IPS-11a (cell line): ENCODE results near the gene GLIS1.

Experiments used
- H3K4me3 ChIP-seq: one replicate; pipeline ENCODE4 v1.5.1; 2013; ENCODE audit warnings: low read depth, low read length, control low read depth

The GLIS1 gene

DNA sequence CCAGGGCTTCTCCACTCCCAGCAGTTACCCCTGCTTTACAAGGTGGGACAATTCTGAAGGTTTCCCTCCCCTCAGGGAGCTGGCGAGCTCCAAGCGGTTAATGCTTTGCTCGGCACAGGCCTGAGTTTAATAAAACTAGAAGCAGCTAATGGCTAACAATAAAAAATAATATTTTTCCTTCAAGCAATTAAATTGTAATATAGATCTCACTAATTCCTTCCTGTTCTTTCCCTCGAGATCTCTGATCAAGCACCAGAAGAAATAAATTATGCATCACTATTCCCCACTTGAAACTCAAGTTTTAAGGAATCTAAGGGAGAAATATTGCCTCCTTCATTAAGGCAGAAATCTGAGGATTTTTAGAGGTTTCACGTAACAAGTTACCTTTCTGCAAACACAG is 42.9 kb downstream of the GLIS1 start:
- no peak overlapping the region for H3K4me3 ChIP-seq

DNA sequence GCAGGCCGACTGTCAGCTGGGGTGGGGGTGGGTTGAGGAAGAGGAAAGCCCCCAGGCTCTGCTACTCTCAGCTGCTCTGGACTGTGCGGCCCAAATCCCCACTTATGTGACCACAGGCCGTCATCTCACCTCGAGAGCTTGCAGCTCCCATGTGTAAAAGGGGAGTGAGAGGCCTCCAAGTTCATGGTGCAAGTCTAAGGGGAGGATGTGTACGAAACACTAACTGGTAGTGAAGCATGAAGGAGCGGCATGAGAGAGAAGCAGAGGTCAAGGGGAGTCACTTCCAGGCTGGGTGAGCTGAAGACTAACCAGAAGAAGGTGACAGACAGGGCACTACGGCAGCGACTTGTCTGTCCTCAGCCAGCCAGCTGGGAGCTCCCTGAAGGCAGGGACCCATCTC is 43.8 kb downstream of the GLIS1 start:
- no peak overlapping the region for H3K4me3 ChIP-seq

DNA sequence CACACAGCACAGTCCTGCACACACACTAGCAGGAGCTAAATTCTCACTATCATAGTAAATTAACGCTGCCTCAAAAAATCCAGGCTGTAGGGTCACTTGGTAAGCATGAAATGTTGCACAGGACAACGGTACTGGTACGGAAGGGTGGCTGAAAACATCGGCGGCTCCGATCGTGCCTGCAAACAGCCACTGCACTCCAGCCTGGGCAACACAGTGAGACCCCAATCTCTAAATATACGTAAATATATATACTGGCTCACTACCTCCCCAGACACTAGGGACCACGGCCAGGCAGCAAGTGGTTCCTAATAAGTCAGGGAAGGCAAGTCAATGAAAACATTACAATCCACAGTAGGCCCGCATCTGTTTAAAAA is 44.3 kb downstream of the GLIS1 start:
- H3K4me3 ChIP-seq: no peak overlapping the region

DNA sequence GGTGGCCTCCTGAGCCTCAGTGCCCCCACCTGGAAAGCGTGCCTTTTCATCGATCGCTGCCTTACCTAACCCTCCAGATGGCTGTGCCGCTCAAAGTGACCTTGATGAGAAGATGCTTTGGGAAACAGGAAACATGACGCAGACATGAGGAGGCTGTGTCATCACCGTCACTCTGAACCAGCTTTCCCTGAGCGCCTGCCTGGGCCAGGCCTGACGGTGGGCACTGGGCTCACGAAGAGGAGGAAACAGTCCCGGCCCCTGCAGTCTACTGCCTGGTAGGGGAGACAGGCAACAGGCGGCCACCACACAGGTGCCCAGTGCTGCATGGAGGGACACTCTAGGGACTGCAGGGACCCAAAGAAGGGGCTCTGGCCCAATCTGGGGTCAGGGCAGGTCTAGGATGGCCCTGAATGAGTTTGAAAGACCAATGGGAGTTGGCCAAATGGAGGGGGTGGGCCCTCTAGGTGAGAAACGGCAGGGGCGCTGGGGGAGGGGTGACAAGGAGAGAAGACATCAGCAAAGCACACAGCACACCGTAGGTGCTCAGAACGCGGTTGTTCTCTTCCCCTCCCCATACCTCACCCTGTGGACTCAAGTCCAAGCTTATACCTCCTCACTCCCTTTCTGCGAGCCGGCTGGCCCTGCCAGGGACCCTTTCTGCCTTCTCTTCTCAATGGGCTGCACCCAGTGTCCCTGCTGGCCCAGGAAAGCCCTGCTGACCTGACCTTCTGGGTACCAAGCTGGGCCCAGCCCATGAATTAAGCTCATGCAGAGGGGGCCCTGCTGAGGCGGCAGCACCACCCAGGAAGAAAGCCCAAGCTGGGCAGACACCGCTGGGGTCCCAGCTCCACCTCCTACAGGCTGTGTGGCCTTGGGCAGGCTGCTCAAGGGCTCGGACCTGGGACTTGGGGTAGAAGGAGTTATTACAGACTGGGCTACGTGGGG is 44.9 kb downstream of the GLIS1 start:
- no peak overlapping the region for H3K4me3 ChIP-seq

DNA sequence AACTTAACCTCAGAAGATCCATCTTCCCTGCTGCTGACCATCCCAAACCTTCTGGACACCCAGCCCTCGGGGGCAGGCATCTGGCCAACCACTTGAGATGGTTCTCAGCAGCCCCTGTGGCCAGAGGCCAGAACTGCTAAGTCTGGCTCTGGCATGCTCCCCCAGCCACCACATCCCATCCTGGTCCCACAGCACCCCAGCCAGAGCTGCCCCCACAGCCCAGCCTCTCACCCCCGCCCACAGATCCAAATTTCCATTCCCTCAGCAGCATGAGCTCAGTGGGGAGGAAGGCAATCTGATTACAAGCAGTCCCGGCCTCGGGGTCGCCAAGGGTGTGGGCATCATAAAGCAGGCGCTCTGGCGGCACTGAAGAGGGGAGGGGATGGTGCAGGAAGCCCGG is 45.6 kb downstream of the GLIS1 start:
- no peak overlapping the region for H3K4me3 ChIP-seq

DNA sequence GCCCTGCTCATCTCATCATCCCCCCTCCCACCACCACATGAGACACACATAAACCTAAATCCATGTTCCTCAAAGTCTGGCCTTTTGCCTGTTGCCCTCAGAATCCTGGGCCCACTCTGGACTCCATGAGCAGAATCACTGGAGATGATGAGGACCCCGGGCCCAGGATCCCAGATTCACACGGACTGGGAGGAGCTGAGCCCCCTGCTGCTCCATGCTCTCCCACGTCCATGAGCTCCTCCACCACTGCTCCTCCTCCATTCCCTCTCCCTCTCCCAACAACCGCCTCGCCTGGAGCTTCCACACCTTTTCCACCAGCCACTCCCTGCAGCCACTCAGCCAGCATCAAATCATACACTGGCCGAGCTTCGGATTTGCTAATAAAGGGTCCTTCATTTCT is 47.6 kb downstream of the GLIS1 start:
- no peak overlapping the region for H3K4me3 ChIP-seq

DNA sequence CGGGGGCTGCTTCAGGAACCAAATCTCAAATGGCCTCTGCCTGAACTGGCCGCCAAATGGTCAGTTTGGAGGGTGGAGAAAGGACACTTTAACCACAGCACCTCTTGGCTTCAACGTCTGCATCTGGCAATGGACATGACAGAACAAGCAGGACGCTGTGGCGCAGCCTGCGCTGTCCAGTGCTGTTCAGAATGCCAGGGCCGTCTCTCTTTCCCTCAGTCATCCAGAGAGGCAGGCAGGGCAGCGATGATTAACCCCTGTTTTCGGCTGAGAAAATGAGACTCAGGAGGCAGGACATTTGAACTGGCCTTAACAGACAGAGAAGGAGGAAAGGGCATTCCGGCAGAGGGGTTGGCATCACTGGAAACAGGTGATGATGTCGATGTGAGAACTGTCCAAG is 48.6 kb downstream of the GLIS1 start:
- H3K4me3 ChIP-seq: no peak overlapping the region

DNA sequence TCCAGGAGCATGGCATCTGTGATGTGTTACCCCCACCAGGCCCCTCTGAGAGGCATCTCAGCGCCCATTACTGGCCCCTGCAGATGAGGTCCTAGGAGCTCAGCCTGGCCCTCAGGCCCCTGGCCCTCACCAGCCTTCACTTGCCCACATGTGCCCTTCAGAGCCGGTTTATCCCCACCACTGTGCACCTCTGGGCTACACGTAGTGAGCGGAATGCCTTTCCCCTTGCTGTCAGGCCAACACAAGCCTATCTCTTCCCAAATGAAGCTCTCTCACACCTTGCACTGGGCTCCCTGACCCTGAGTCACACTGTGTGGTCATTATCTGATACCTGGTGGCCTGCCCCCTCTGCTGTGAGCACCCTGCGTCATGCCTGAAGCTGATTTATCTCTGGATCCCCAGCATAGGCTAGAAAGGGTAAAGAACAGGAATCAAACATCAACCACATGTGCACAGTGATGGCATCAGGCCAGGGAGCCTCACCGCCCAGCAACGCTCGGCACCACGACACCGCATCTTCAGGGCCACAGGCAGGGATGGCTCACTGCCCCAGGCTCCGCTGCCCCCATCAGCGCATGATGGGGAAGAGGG is 49.1 kb downstream of the GLIS1 start:
- H3K4me3 ChIP-seq: no peak overlapping the region

DNA sequence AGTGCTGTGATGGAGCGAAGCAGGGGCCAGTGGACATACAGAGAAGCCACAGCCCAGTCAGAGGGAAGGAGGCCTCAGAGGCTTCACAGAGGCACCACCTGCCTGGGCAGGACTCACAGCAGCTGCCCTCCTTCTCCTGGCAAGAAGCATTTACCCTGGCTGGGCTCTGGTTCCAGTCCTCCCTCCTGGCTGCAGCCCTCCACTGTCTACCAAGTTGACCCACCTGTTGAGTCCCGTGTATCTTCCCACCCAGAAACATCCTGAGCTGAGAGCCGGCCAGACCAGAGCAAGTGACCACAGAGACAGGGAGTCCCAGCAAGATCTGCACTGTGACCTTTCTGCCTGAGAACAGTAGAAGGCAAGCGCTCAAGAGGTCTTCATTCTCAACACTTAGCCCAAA is 49.7 kb downstream of the GLIS1 start:
- no peak overlapping the region for H3K4me3 ChIP-seq

DNA sequence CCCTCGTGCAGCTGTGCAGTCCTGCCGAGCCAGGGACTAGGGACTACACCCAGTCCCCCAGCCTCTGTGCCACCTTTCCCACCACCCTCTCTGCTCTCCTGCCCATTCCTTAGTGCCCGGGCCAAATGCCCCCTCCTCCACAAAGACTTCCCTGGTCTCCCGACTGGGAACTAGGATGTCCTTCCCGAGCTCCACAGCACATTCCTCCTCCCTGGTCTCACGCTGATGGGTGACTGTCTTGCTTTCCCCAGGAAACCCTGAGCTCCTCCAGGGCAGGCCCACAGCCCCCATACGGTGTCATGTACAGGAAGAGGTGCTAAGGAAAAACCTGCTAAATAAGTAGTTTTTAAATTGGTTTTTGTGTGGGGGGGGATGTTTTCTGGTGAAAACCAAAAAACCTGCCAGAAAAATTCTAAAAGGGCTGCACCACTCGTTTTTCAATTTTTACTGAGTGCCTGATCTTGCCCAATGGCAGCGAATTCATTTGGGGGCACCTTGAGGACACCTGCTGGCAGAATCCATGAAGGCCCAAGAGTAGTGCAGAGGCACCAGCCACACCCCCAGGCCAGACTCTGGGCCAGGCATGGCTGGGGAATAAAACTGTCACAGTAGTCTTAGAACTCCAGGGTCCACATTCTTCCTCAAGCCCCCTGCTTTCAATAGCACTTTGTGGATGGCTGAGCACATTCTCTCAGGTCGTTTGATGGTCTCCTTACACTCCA is 50.4 kb downstream of the GLIS1 start:
- no peak overlapping the region for H3K4me3 ChIP-seq

DNA sequence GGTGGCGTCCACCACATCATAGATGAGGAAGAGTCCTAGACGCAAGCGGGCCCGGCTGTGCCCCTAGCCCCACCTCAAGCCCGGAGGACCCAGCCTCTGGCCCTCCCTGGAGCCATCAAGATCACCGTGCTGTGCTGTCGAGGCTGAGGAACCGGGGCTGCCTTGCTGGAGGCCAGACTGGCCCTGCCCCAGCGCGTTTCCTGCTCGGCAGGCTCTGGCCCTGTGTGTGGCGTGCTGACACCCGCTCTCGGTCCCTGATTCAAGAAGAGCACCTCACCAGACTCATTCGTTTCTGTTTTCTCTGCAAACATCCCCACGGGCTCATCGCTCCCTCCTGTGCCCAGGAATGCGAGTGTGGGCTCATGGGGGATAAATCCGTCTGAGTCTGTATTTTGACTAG is 51.1 kb downstream of the GLIS1 start:
- H3K4me3 ChIP-seq: no peak overlapping the region

DNA sequence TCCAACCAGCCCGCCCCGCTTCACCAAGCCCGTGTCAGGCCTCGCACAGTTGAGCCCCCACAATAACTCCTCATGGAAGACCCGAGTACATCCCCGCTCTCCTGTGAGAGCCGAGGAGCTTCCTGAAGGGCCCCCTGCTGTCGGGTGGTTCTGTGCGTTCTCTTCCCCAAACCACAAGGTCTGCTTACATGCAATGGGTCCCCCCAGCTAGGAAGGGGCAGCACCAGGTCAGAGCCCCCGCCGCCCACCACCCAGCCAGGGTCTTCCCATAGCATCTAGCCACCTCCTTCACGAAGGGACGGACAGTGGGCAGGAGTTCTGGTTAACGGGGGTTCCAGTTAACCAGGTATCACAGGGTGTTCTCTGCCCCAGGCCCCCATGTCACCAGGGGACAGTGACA is 51.5 kb downstream of the GLIS1 start:
- no peak overlapping the region for H3K4me3 ChIP-seq

DNA sequence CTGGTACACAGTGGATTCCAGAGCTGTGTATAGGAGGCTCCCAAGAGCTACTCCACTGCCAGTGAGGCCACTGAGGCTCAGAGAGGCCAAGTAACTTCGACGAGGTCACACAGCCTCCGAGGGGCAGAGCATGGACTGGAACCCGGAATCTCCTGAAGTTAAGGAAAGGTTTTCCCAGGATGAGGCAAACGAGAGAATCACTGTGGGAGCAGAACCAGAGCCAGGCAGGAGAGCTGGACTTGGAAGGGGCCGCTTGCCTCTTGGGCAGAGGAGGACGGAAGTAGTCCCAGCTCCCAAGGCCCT is 52.0 kb downstream of the GLIS1 start:
- H3K4me3 ChIP-seq: no peak overlapping the region

DNA sequence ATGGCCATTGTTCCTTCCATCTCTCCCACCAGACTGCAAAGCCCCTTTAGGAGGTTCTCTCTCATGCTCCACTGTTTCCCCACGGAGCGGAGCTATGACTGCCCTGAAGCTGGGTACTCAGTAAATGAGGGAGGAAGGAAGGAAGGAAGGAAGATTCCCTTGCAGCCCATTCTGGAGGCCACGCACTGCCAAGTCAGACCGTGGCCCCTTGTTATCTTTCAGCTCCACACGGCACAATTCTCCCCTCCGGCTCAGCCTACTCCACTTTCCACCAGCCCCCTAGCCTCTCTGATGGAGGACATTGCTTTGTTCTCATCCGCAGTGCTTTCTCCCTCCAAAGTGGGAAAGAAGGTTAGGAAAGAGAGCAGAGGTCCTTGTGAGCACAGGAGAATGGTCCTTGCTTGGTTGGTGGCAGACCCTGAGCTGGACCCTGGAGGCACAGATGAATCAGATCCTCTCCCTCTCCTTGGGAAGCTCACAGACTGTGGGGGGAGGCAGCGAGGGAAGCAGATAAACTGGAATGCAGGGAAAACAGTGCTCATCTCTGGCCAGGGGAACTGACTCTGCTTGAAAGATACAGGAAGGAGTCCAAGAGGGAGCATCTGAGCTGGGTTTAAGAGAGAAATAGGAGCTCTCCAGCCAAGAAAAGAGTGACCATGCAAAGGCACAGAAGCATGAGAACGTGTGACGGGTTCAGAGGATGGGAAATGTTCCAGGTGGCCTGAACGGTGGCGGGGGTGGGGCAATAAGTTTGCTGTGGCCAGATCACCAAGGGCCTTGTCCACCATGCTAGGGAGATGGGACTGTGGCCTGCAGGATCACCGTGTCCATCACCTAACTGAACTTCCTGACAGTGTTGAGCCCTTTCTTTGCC is 52.6 kb downstream of the GLIS1 start:
- no peak overlapping the region for H3K4me3 ChIP-seq

DNA sequence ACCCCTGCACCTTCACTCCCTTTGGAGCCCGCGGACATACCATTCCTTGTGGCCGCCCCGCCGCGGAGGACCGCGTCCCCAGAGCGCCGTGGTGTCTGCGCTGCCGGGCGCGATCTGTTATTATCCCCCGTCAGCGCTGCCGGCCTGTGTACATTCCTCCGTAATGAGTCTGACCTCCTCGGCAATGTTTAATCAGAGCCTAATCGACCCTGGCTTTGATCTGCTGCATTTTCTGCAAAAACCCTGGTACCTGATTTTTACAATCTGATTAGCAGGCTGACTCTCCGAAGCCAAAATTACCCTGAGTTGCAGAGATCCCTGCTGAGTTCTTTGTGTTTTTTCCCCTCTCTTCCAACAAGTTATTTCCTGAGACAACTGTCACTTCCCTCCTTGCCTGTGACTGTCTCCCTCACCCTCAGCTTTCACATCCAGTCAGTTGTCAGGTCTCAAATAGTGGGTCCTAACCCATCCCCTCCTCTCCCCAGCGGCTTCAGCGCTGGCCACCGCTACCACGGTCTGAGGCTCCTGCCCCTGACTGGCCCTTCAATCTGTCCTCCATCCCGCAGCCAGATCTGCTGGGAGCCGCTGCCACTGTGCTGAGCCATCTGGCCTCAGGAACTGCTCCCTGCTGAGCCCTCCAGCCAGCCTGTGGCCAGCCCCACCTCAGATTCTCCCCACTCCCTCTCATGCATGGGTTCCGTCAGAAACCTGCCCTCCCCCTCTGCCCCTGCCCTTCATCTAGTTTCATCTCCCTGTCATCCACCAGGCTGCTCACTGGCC is 53.5 kb downstream of the GLIS1 start:
- H3K4me3 ChIP-seq: no peak overlapping the region

DNA sequence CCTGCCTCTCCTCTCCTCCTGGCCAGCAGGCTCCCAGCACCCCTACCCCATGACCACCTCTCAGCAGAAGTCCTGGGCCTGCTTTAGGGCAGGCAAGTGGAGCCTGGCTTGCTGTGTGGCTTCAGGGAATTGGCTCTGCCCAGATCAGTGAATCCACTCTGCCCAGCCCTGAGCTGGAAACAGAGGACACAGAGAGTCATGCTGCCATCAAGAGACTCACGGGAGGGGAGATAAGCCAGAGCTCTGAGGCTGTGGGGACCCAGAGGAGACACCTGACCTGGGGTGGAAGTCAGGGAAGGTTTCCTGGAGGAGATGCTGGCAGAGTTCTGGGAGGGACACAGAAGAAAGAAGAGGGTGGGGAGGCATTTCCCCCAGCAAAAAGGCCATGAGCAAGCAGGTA is 54.2 kb downstream of the GLIS1 start:
- no peak overlapping the region for H3K4me3 ChIP-seq

DNA sequence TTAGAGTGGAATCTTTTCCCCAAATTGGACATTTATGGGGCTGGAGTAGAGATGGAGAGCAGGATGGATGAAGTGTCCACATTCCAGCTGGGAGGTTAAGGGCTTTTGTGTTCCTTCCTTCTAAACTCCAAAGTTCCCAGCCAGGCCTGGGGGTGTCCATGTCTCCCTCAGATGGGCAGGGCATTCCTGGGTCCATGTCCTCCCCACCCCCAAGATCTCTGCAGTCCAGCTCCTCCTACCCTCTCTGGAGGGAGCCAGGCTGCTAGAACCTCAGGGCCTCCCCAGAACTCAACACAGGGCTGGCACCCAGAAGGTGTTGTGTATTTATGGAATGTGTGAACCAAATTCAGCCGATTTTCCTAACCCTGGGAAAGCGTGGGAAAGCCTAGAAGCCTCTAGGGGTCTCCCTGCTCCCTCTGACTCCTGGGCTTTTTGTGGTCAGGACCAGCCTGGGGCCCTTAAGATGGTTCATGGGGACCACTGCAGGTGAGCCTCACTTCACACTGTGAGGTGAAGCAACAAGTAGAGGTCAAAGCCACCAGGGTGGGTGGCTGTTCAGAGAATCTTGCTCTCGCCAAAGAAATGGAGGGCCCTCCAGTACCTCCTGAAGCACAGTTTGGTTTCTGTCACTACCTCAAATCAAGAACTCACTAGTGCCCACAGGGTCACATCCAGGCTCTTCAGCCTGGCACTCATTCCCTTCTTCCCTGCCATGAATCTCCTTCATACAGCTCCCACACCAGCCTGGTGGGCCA is 54.8 kb downstream of the GLIS1 start:
- no peak overlapping the region for H3K4me3 ChIP-seq

DNA sequence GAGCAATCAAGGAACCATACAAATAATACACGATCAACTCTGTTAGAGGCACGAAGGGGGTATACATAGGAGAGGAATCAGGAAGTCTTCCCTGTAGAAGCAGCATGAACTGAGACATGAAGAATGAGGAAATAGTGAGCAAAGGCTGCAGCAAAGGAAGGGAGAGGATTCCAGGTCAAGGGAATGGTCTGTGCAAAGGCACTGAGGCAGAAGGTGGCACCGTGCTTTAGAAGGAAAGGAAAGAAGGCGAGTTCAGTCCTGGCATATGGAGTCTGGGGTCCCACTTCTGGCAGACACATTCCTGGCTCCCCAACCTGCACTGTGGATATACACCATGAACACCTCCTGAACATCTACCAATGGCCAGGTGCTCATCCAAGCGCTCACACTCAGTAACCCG is 56.1 kb downstream of the GLIS1 start:
- H3K4me3 ChIP-seq: no peak overlapping the region

DNA sequence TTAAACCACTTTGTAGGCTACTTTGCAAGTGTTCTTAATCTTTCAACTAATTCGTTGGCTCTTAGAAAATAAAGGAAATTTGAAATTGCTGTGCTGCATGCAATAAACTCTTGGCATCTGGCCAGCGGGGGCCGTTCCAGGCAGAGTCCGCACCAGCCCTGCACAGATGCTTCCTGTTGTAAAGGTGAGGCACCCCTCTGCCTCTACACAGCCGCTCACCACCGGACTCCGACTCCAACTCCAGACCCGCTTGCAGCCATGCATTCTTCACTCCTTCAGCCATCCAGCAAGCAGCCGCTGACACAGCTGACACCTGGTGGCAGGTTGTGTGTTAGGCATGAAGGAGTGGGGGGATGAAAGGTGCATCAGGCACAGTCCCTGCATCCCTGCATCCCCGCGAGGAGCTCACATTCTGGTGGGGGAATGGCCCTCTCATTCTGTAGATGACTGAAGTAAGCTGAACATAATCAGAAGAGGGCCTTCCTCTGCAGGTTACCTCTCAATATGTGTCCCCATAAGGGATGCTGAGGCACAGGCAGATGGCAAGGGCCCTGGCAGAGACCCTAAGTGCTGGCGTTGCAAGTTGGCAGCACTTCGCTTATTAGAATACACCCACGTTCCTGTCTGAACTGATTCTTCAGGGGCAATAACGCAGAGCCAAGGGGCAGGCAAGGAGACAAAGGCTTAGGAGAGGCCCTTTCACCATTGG is 56.8 kb downstream of the GLIS1 start:
- H3K4me3 ChIP-seq: no peak overlapping the region
